Rectal smooth muscle tissue (tissue), 1 donor: ENCODE results near the gene CAMTA2.

Experiments used
- H3K27ac ChIP-seq: one replicate; pipeline ENCODE4 v1.7.0; 2013; ENCODE audit warnings: low read depth, low read length, inconsistent platforms
- H3K27me3 ChIP-seq: one replicate; pipeline ENCODE4 v1.7.0; 2013; ENCODE audit warnings: low read length; ENCODE audit not compliant: control insufficient read depth, insufficient read depth
- H3K36me3 ChIP-seq: one replicate; pipeline ENCODE4 v1.7.0; 2013; ENCODE audit warnings: low read length; ENCODE audit not compliant: control insufficient read depth, insufficient read depth
- H3K4me1 ChIP-seq: one replicate; pipeline ENCODE4 v1.7.0; 2013; ENCODE audit warnings: low read length; ENCODE audit not compliant: control insufficient read depth, insufficient read depth
- H3K4me3 ChIP-seq: one replicate; pipeline ENCODE4 v1.7.0; 2013; ENCODE audit warnings: low read length
- H3K9ac ChIP-seq: one replicate; pipeline ENCODE4 v1.7.0; 2013; ENCODE audit warnings: low read length

The CAMTA2 gene

GRCh38 chr17:4956493-4957061 is 30.9 kb downstream of the CAMTA2 start:
- Histone ChIP-seq H3K27ac (no peak overlapping the region), H3K4me1 (peaks cover 2% of the 10 kb centered on the region), H3K4me3 (no peak overlapping the region), H3K9ac (no peak overlapping the region), H3K36me3 (peaks cover 11% of the 10 kb centered on the region), H3K27me3 (no peaks in the 10 kb centered on the region)

- Histone ChIP-seq H3K9ac (no peak overlapping the region), H3K27me3 (no peaks in the 10 kb centered on the region), H3K36me3 (peaks cover 11% of the 10 kb centered on the region), H3K27ac (no peak overlapping the region), H3K4me1 (peaks cover 5% of the 10 kb centered on the region), H3K4me3 (no peak overlapping the region)
Observed at GRCh38 chr17:4955091-4955490, 32.4 kb downstream of the CAMTA2 start.

- Histone ChIP-seq H3K4me1 (peaks cover 5% of the 10 kb centered on the region), H3K27me3 (no peaks in the 10 kb centered on the region), H3K36me3 (no peaks in the 10 kb centered on the region), H3K9ac (no peak overlapping the region), H3K4me3 (no peak overlapping the region), H3K27ac (no peak overlapping the region)
Observed at GRCh38 chr17:4953451-4953961, 34.0 kb downstream of the CAMTA2 start.

- H3K9ac ChIP-seq: no peak overlapping the region
- no peak overlapping the region for H3K27ac ChIP-seq
- no peaks in the 10 kb centered on the region for H3K36me3 ChIP-seq
- H3K27me3 ChIP-seq: no peaks in the 10 kb centered on the region
- peaks cover 7% of the 10 kb centered on the region for H3K4me1 ChIP-seq
- H3K4me3 ChIP-seq: no peak overlapping the region
Observed at GRCh38 chr17:4951486-4951885, 36.0 kb downstream of the CAMTA2 start.

- Histone ChIP-seq H3K4me3 (peak within 1 kb of the TSS; percentile 69), H3K4me1 (peaks cover 14% of the 10 kb centered on the region), H3K36me3 (peaks cover 4% of the 10 kb centered on the region), H3K27ac (peak within 1 kb of the TSS; percentile 99), H3K27me3 (no peaks in the 10 kb centered on the region), H3K9ac (peak within 1 kb of the TSS; percentile 81)
Observed at GRCh38 chr17:4950746-4951204, 36.7 kb downstream of the CAMTA2 start, which contains the start of gene ENO3. Gene ENO3 (plus strand): TSS chr17:4951119. CDS start chr17:4951830, 711 bp downstream.

GRCh38 chr17:4950075-4950745 is 37.3 kb downstream of the CAMTA2 start:
- Histone ChIP-seq H3K27ac (peak overlapping the region; percentile 99), H3K36me3 (peaks cover 10% of the 10 kb centered on the region), H3K9ac (peak overlapping the region; percentile 81), H3K27me3 (no peaks in the 10 kb centered on the region), H3K4me3 (peak overlapping the region; percentile 69), H3K4me1 (peaks cover 19% of the 10 kb centered on the region)

GRCh38 chr17:4949321-4950074 is 38.0 kb downstream of the CAMTA2 start:
- peak overlapping the region; percentile 99 for H3K27ac ChIP-seq
- H3K4me3 ChIP-seq: peak overlapping the region; percentile 67
- H3K4me1 ChIP-seq: peaks cover 23% of the 10 kb centered on the region
- peak overlapping the region; percentile 46 for H3K9ac ChIP-seq
- H3K36me3 ChIP-seq: peaks cover 17% of the 10 kb centered on the region
- H3K27me3 ChIP-seq: no peaks in the 10 kb centered on the region

- H3K4me3 ChIP-seq: peak overlapping the region; percentile 67
- peak overlapping the region; percentile 99 for H3K27ac ChIP-seq
- peaks cover 22% of the 10 kb centered on the region for H3K36me3 ChIP-seq
- H3K4me1 ChIP-seq: peaks cover 23% of the 10 kb centered on the region
- H3K9ac ChIP-seq: peak overlapping the region; percentile 46
- no peaks in the 10 kb centered on the region for H3K27me3 ChIP-seq
Observed at GRCh38 chr17:4948931-4949320, 38.5 kb downstream of the CAMTA2 start.

- peak within 1 kb of the TSS; percentile 98 for H3K4me3 ChIP-seq
- H3K27ac ChIP-seq: peak within 1 kb of the TSS; percentile 99
- peaks cover 23% of the 10 kb centered on the region for H3K4me1 ChIP-seq
- H3K9ac ChIP-seq: peak within 1 kb of the TSS; percentile 96
- H3K27me3 ChIP-seq: no peaks in the 10 kb centered on the region
- peaks cover 24% of the 10 kb centered on the region for H3K36me3 ChIP-seq
Observed at GRCh38 chr17:4948166-4948930, 39.1 kb downstream of the CAMTA2 start, which contains the start of gene PFN1. Gene PFN1 (minus strand): TSS chr17:4948530. CDS start chr17:4948394, 136 bp downstream.

- peaks cover 23% of the 10 kb centered on the region for H3K4me1 ChIP-seq
- peaks cover 32% of the 10 kb centered on the region for H3K36me3 ChIP-seq
- H3K4me3 ChIP-seq: peak overlapping the region; percentile 98
- H3K27me3 ChIP-seq: no peaks in the 10 kb centered on the region
- peak overlapping the region; percentile 96 for H3K9ac ChIP-seq
- peak overlapping the region; percentile 99 for H3K27ac ChIP-seq
Observed at GRCh38 chr17:4947411-4948165, 39.9 kb downstream of the CAMTA2 start.

GRCh38 chr17:4947010-4947410 is 40.5 kb downstream of the CAMTA2 start:
- Histone ChIP-seq H3K4me3 (peak overlapping the region; percentile 98), H3K9ac (peak overlapping the region; percentile 34), H3K27me3 (no peaks in the 10 kb centered on the region), H3K27ac (peak overlapping the region; percentile 99), H3K36me3 (peaks cover 35% of the 10 kb centered on the region), H3K4me1 (peaks cover 23% of the 10 kb centered on the region)
